ENCODE measurements around the gene CTRL. TPM values are rescaled to one million over a fixed set of nuclear protein-coding genes. Genes with fewer than 3 reads are reported as not detected.
A peak's percentile ranks its signal among the peaks of the same experiment; 100 is the strongest.
"Not testable (repeated sequence)": the region's sequence is repeated elsewhere in the genome, so short reads cannot be mapped to it uniquely, and the experiment has no call there.

The CTRL gene
- total RNA-seq, 1 experiment from 2014 or later = 2.2 TPM

- no peak for DNase-seq (ENCODE audit: low spot score)
Observed at GRCh38 chr16:67941469-67942199, 10.0 kb upstream of the CTRL start.

GRCh38 chr16:67940446-67941089 lies 8.9 kb upstream of the CTRL start:
- DNase-seq (ENCODE audit: low spot score) = no peak

GRCh38 chr16:67939507-67940445 lies 8.1 kb upstream of the CTRL start:
- no peak for DNase-seq (ENCODE audit: low spot score)

GRCh38 chr16:67937713-67938112 lies 6.1 kb upstream of the CTRL start:
- not testable (repeated sequence) for DNase-seq (ENCODE audit: low spot score)

GRCh38 chr16:67936880-67937605 lies 5.4 kb upstream of the CTRL start:
- DNase-seq (ENCODE audit: low spot score) = peak; percentile 72

- DNase-seq (ENCODE audit: low spot score) = peak; percentile 42
Observed at GRCh38 chr16:67936124-67936879, 4.6 kb upstream of the CTRL start, which contains the start of gene PSMB10. Gene PSMB10, minus strand, starts transcription at chr16:67936850. Its CDS starts 101 bp downstream, at chr16:67936749.

- peak; percentile 98 for DNase-seq (ENCODE audit: low spot score)
Observed at GRCh38 chr16:67935402-67936123, 3.9 kb upstream of the CTRL start.

GRCh38 chr16:67935101-67935401 lies 3.4 kb upstream of the CTRL start:
- no peak for DNase-seq (ENCODE audit: low spot score)

GRCh38 chr16:67934306-67935100 lies 2.8 kb upstream of the CTRL start:
- DNase-seq (ENCODE audit: low spot score) = no peak

- DNase-seq (ENCODE audit: low spot score) = no peak
Observed at GRCh38 chr16:67933805-67934204, 2.1 kb upstream of the CTRL start.

GRCh38 chr16:67932462-67932840 lies 789 bp upstream of the CTRL start:
- no peak for DNase-seq (ENCODE audit: low spot score)

- no peak for DNase-seq (ENCODE audit: low spot score)
Observed at GRCh38 chr16:67930678-67931211, 917 bp downstream of the CTRL start.

GRCh38 chr16:67930191-67930590 lies 1.5 kb downstream of the CTRL start:
- DNase-seq (ENCODE audit: low spot score) = no peak

- DNase-seq (ENCODE audit: low spot score) = peak; percentile 70
Observed at GRCh38 chr16:67928561-67929364, 2.9 kb downstream of the CTRL start.

GRCh38 chr16:67928147-67928546 lies 3.5 kb downstream of the CTRL start:
- no peak for DNase-seq (ENCODE audit: low spot score)

GRCh38 chr16:67927131-67927941 lies 4.3 kb downstream of the CTRL start:
- no peak for DNase-seq (ENCODE audit: low spot score)

GRCh38 chr16:67926181-67926750 lies 5.4 kb downstream of the CTRL start:
- DNase-seq (ENCODE audit: low spot score) = no peak
